ENCODE results near the gene SEMG2.

- TF ChIP-seq CTCF (conservative IDR thresholded peaks at IDR 0.05; ENCODE audit: low read depth, low read length) (no peak), EZH2 (IDR thresholded peaks at IDR 0.05; ENCODE audit: low read length, unreplicated experiment) (no peak), EZH2phosphoT487 (IDR thresholded peaks at IDR 0.05; ENCODE audit: borderline replicate concordance, low read length) (no peak)
Observed at GRCh38 chr20:45173522-45173921, 47.7 kb upstream of the SEMG2 start.

Measured in PC-3 (cell line).